Peyer's patch (tissue), 4 donors: ENCODE data around the gene CD164L2. TPM values are rescaled to one million over a fixed set of nuclear protein-coding genes. Genes with fewer than 3 reads are reported as not detected.

Source experiments
- DNase-seq, 3 donors: peaks; one replicate each; pipeline ENCODE4 v3.0.0-alpha.2; 2017 to 2019
- H3K27ac ChIP-seq, 4 donors: fragments of 200-600 bp; sonication (generic); one replicate each; pipeline ENCODE4 v1.5.1; 2016 to 2019
- H3K27me3 ChIP-seq, 2 donors: fragments of 200-600 bp; sonication (generic); one replicate each; pipeline ENCODE4 v1.5.1; 2019
- H3K36me3 ChIP-seq, 3 donors: fragments of 200-600 bp; sonication (generic); one replicate each; pipeline ENCODE4 v1.5.1; 2016 to 2019
- H3K4me1 ChIP-seq, 4 donors: fragments of 200-600 bp; sonication (generic); one replicate each; pipeline ENCODE4 v1.5.1; 2016 to 2019
- H3K4me3 ChIP-seq, 4 donors: fragments of 200-600 bp; sonication (generic); 1 replicate in 3 of 4; 2 replicates in 1 of 4; pipeline ENCODE4 v1.5.1; 2016 to 2019; ENCODE audit warnings: mild to moderate bottlenecking in 1 of 4
- H3K9me3 ChIP-seq, 4 donors: fragments of 200-600 bp; sonication (generic); one replicate each; pipeline ENCODE4 v1.5.1; 2016 to 2019; ENCODE audit warnings: mild to moderate bottlenecking in 1 of 4
- CTCF ChIP-seq, 6 experiments: fragments of 450-650 bp in 4 of 6; fragments of 200-600 bp in 2 of 6; sonication (generic) in 1 of 6; IDR thresholded peaks; one replicate each; pipeline ENCODE4 v1.5.1; 2017 to 2019; ENCODE audit warnings: antibody characterized with exemption in 6 of 6, mild to moderate bottlenecking in 3 of 6, moderate library complexity in 1 of 6
- POLR2A ChIP-seq, 2 donors: fragments of 450-650 bp; IDR thresholded peaks; one replicate each; pipeline ENCODE4 v1.5.1; 2017; ENCODE audit warnings: antibody characterized with exemption in 2 of 2, mild to moderate bottlenecking in 2 of 2, moderate library complexity in 2 of 2
- total RNA-seq, 4 donors: library from RNA; depleted of rRNA; stranded (reverse); fragments of >200 nt; gene quantifications; one replicate each; pipeline ENCODE4 v1.1.0, GENCODE V29; 2016

The CD164L2 gene
- total RNA-seq, 4 donors from 2014 or later: not detected

- H3K27me3 ChIP-seq: no peaks in the 10 kb centered on the region
- H3K4me1 ChIP-seq: peaks cover 3 to 27% (median 16%) of the 10 kb centered on the region in 4 donors
- DNase-seq: no peak
- no peak overlapping the region for H3K27ac ChIP-seq
- H3K4me3 ChIP-seq: no peak overlapping the region
- TF ChIP-seq POLR2A (IDR thresholded peaks at IDR 0.05): no peak
- no peak for TF ChIP-seq CTCF (IDR thresholded peaks at IDR 0.05)
- H3K36me3 ChIP-seq: peaks cover 0 to 31% (median 0%) of the 10 kb centered on the region in 3 donors
- H3K9me3 ChIP-seq: no peaks in the 10 kb centered on the region
Measured at GRCh38 chr1:27358928-27359313, 24.2 kb downstream of the CD164L2 start.

GRCh38 chr1:27358038-27358927 is 24.9 kb downstream of the CD164L2 start:
- H3K36me3 ChIP-seq: peaks cover 0 to 25% (median 0%) of the 10 kb centered on the region in 3 donors
- H3K4me1 ChIP-seq: peaks cover 3 to 27% (median 16%) of the 10 kb centered on the region in 4 donors

GRCh38 chr1:27357281-27358037 is 25.7 kb downstream of the CD164L2 start:
- TF ChIP-seq CTCF (IDR thresholded peaks at IDR 0.05) (peak; percentile 95 to 100 (median 96)), POLR2A (IDR thresholded peaks at IDR 0.05) (no peak)
- H3K4me3 ChIP-seq: peak overlapping the region; percentile 29 to 50 (median 47)
- H3K36me3 ChIP-seq: peaks cover 0 to 20% (median 0%) of the 10 kb centered on the region in 3 donors

More at GRCh38 chr1:27358038-27358927, 24.9 kb downstream of the CD164L2 start:
- H3K4me3 ChIP-seq: no peak overlapping the region
- TF ChIP-seq POLR2A (IDR thresholded peaks at IDR 0.05): no peak
- TF ChIP-seq CTCF (IDR thresholded peaks at IDR 0.05): no peak
- no peaks in the 10 kb centered on the region for H3K27me3 ChIP-seq
- no peak overlapping the region for H3K27ac ChIP-seq
- no peaks in the 10 kb centered on the region for H3K9me3 ChIP-seq
- no peak for DNase-seq

GRCh38 chr1:27356619-27357280 is 26.4 kb downstream of the CD164L2 start:
- peak in 2 of 3 donors; percentile 80 to 86 for DNase-seq
- Histone ChIP-seq H3K36me3 (peaks cover 0 to 20% (median 0%) of the 10 kb centered on the region in 3 donors), H3K4me1 (peaks cover 3 to 27% (median 17%) of the 10 kb centered on the region in 4 donors), H3K9me3 (no peaks in the 10 kb centered on the region), H3K4me3 (peak overlapping the region; percentile 29 to 50 (median 47)), H3K27ac (peak overlapping the region; percentile 6 to 69 (median 36)), H3K27me3 (no peaks in the 10 kb centered on the region)
- TF ChIP-seq POLR2A (IDR thresholded peaks at IDR 0.05) (no peak), CTCF (IDR thresholded peaks at IDR 0.05) (peak in 2 of 6 experiments; percentile 22 to 28)

More at GRCh38 chr1:27357281-27358037, 25.7 kb downstream of the CD164L2 start:
- H3K4me1 ChIP-seq: peaks cover 3 to 27% (median 16%) of the 10 kb centered on the region in 4 donors
- no peaks in the 10 kb centered on the region for H3K27me3 ChIP-seq
- no peaks in the 10 kb centered on the region for H3K9me3 ChIP-seq
- H3K27ac ChIP-seq: peak overlapping the region; percentile 6 to 69 (median 36)
- DNase-seq: peak; percentile 75 to 87 (median 87)

- Histone ChIP-seq H3K4me1 (peaks cover 3 to 28% (median 19%) of the 10 kb centered on the region in 4 donors), H3K36me3 (peaks cover 0 to 20% (median 0%) of the 10 kb centered on the region in 3 donors), H3K9me3 (no peaks in the 10 kb centered on the region), H3K27ac (peak overlapping the region in 2 of 4 donors; percentile 23 to 69), H3K27me3 (no peaks in the 10 kb centered on the region), H3K4me3 (no peak overlapping the region)
- DNase-seq: no peak
- TF ChIP-seq POLR2A (IDR thresholded peaks at IDR 0.05) (no peak), CTCF (IDR thresholded peaks at IDR 0.05) (no peak)
Measured at GRCh38 chr1:27356277-27356618, 26.9 kb downstream of the CD164L2 start.
